Fibroblast of mammary gland (primary cell): ENCODE measurements around the gene RGS6.

Experiments used
- DNase-seq: peaks from one replicate; pipeline ENCODE4 v3.0.0-alpha.2; 2010; ENCODE audit warnings: low read depth
- H3K4me3 ChIP-seq: 2 replicates; pipeline ENCODE4 v1.5.1; 2011; ENCODE audit warnings: low read depth, mild to moderate bottlenecking, low read length, moderate library complexity; ENCODE audit not compliant: control insufficient read depth
- TF ChIP-seq, protein P1 (sequence below): conservative IDR thresholded peaks from 2 replicates; pipeline ENCODE4 v1.5.1; 2011; ENCODE audit warnings: low read depth, low read length, inconsistent platforms; ENCODE audit not compliant: control insufficient read depth, insufficient read depth

RGS6 gene

DNA sequence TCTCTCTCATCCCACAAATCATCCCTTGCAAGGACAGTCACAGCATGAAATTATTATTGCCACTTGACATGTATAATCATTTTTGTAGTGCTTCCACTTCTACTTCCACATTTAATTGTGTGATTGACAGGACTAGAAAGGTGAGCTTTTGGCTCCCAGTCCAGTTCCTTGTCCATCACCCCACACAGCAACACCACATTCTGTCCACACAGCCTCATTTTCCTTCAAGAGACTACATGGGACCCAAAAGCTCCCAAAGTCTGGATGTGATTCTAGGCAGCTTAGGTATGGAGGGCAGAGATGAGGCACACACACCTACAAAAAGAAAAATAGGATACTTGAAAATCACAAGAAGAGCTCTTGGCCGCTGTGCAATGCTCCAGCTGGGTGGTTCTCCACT lies 595.4 kb downstream of the RGS6 start:
- TF ChIP-seq, protein P1, sequence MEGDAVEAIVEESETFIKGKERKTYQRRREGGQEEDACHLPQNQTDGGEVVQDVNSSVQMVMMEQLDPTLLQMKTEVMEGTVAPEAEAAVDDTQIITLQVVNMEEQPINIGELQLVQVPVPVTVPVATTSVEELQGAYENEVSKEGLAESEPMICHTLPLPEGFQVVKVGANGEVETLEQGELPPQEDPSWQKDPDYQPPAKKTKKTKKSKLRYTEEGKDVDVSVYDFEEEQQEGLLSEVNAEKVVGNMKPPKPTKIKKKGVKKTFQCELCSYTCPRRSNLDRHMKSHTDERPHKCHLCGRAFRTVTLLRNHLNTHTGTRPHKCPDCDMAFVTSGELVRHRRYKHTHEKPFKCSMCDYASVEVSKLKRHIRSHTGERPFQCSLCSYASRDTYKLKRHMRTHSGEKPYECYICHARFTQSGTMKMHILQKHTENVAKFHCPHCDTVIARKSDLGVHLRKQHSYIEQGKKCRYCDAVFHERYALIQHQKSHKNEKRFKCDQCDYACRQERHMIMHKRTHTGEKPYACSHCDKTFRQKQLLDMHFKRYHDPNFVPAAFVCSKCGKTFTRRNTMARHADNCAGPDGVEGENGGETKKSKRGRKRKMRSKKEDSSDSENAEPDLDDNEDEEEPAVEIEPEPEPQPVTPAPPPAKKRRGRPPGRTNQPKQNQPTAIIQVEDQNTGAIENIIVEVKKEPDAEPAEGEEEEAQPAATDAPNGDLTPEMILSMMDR = no peak
- DNase-seq = no peak
- H3K4me3 ChIP-seq = no peak overlapping the region

DNA sequence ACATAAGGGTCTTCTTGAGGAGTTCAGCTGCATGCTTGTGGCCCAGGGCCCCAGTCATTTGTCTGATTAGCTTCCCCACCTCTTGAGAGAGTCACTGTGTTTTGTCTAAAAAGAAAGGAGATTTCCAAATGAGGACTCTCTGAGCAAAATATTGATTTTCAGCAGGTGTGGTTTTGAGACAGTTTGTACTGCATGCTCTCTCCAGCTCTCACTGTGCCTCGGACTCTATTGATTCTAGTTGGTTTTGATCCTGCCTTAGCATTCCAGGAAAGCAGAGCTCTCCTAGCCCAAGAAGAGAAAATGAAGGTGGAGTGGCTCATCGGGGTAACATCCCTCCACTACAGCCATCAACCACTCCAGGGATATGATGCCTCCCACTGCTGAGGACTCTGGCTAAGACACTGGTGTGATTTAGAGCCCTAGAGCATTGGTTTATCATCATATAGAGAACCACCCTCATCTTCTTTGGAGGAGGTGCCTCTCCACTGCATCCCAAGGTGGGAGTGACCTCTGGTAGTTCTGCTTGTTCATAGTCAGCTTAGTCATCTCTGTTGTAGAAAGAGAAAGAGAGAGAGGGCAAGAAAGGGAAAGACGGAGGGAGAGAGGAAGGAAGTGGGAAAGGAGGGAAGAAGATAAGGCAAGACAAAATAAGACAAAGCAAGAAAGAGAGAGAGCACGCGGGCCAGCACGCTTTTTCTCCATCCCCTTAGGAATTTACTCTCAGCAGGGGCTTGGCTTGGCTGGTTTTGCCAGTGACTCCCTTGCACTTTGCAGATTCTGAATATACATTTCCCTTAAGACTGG lies 596.0 kb downstream of the RGS6 start:
- H3K4me3 ChIP-seq = no peak overlapping the region
- DNase-seq = peak; percentile 50
- TF ChIP-seq, protein P1 = no peak

GRCh38 chr14:72528863-72529175 lies 596.6 kb downstream of the RGS6 start:
- TF ChIP-seq, protein P1 = no peak
- no peak overlapping the region for H3K4me3 ChIP-seq
- DNase-seq = no peak

DNA sequence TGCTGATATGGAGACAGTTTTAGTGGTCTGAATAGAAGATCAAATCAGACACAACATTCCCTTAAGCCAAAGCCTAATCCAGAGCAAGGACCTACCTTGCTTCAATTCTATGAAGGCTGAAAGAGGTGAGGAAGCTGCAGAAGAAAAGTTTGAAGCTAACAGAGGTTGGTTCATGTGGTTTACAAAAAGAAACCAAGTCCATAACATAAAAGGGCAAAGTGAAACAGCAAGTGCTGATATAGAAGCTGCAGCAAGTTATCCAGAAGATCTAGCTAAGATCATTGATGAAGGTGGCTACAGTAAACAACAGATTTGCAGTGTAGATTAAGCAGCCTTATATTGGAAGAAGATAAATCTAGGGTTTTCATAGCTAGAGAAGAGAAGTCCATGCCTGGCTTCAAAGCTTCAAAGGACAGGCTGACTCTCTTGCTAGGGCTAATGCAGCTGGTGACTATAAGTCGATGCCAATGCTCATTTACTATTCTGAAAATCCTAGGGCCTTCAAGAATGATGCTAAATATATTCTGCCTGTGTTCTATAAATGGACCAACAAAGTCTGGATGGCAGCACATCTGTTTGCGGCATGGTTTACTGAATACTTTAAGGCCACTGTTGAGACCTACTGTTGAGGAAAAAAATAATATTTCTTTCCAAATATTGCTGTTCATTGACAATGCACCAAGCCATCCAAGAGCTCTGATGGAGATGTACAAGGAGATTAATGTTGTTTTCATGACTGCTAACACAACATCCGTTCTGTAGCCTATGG lies 600.6 kb downstream of the RGS6 start:
- H3K4me3 ChIP-seq = no peak overlapping the region
- DNase-seq = no peak
- TF ChIP-seq, protein P1 = no peak

DNA sequence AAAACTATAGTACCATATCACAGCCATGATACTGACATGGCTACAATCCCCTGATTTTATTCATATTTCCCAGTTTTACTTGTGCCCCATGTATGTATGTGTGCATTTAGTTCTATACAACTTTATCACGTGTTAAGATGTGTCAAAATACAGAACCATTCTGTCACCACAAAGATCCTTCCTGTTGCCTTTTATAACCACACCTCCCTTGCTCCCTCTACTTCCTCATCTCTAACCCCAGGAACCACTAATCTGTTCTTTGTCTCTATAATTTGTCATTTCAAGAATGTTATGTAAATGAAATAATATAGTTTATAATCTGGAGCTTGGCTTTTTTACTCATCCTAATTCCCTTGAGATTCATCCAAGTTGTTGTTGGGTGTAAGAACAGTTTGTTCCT lies 603.3 kb downstream of the RGS6 start:
- DNase-seq = no peak
- TF ChIP-seq, protein P1 = no peak
- no peak overlapping the region for H3K4me3 ChIP-seq

GRCh38 chr14:72538387-72538786 lies 606.2 kb downstream of the RGS6 start:
- no peak for DNase-seq
- TF ChIP-seq, protein P1 = no peak
- no peak overlapping the region for H3K4me3 ChIP-seq
